Body of pancreas (tissue), 4 donors: Measurements from ENCODE around the gene TEAD3.

Experiments used
- POLR2A ChIP-seq, 3 donors: fragments of 450-650 bp; IDR thresholded peaks; one replicate each; pipeline ENCODE4 v1.6.1; 2016; ENCODE audit warnings: antibody characterized with exemption in 3 of 3, mild to moderate bottlenecking in 2 of 3
- TF ChIP-seq, protein P1 (sequence below), 7 experiments: fragments of 450-650 bp in 4 of 7; fragments of 200-600 bp in 3 of 7; sonication (generic) in 3 of 7; IDR thresholded peaks; one replicate each; pipeline ENCODE4 v1.5.1; 2016 to 2019; ENCODE audit warnings: antibody characterized with exemption in 7 of 7

- TF ChIP-seq, protein P1, sequence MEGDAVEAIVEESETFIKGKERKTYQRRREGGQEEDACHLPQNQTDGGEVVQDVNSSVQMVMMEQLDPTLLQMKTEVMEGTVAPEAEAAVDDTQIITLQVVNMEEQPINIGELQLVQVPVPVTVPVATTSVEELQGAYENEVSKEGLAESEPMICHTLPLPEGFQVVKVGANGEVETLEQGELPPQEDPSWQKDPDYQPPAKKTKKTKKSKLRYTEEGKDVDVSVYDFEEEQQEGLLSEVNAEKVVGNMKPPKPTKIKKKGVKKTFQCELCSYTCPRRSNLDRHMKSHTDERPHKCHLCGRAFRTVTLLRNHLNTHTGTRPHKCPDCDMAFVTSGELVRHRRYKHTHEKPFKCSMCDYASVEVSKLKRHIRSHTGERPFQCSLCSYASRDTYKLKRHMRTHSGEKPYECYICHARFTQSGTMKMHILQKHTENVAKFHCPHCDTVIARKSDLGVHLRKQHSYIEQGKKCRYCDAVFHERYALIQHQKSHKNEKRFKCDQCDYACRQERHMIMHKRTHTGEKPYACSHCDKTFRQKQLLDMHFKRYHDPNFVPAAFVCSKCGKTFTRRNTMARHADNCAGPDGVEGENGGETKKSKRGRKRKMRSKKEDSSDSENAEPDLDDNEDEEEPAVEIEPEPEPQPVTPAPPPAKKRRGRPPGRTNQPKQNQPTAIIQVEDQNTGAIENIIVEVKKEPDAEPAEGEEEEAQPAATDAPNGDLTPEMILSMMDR (IDR thresholded peaks at IDR 0.05), result no peak
- no peak for TF ChIP-seq POLR2A (IDR thresholded peaks at IDR 0.05)
Observed at GRCh38 chr6:35524380-35525020, 27.6 kb upstream of the TEAD3 start.
